Neural cell (in vitro differentiated cells): ENCODE results near the gene SH3RF2.

Experiments
- CTCF ChIP-seq: fragments of 450-650 bp; IDR thresholded peaks from 2 replicates; pipeline ENCODE4 v1.5.1; 2014; ENCODE audit warnings: antibody characterized with exemption, mild to moderate bottlenecking, moderate library complexity; ENCODE audit not compliant: poor library complexity, severe bottlenecking
- EP300 ChIP-seq: fragments of 450-650 bp; conservative IDR thresholded peaks from 2 replicates; pipeline ENCODE4 v1.6.1; 2014; ENCODE audit warnings: antibody characterized with exemption, mild to moderate bottlenecking, moderate library complexity; ENCODE audit not compliant: poor library complexity, severe bottlenecking
- EZH2 ChIP-seq: fragments of 200-600, 300-800 bp; shearing (Covaris generic), sonication (generic); IDR thresholded peaks from 2 replicates; pipeline ENCODE4 v1.6.1; 2014; ENCODE audit warnings: antibody characterized with exemption, low read length, borderline replicate concordance, mild to moderate bottlenecking; ENCODE audit not compliant: insufficient read depth, poor library complexity, severe bottlenecking
- POLR2AphosphoS5 ChIP-seq: IDR thresholded peaks from 2 replicates; pipeline ENCODE4 v1.6.1; 2012
- REST ChIP-seq: IDR thresholded peaks from 2 replicates; pipeline ENCODE4 v1.6.1; 2012; ENCODE audit warnings: borderline replicate concordance
- TAF1 ChIP-seq: IDR thresholded peaks from 2 replicates; pipeline ENCODE4 v1.6.1; 2012; ENCODE audit warnings: low read depth

- TF ChIP-seq POLR2AphosphoS5 (no peak), REST (no peak), CTCF (no peak), EP300 (no peak), TAF1 (no peak), EZH2 (no peak)
Observed at GRCh38 chr5:145944328-145944727, 8.0 kb downstream of the SH3RF2 start.
